GM12873 (cell line): ENCODE results near the gene CD2BP2.

Experiments
- TF ChIP-seq, protein P1 (sequence below): IDR thresholded peaks from 2 replicates; pipeline ENCODE4 v1.5.1; 2012; ENCODE audit warnings: low read depth, mild to moderate bottlenecking, moderate library complexity, low read length, control low read depth; ENCODE audit not compliant: insufficient read depth; ENCODE audit errors: missing control alignments

The CD2BP2 gene

DNA sequence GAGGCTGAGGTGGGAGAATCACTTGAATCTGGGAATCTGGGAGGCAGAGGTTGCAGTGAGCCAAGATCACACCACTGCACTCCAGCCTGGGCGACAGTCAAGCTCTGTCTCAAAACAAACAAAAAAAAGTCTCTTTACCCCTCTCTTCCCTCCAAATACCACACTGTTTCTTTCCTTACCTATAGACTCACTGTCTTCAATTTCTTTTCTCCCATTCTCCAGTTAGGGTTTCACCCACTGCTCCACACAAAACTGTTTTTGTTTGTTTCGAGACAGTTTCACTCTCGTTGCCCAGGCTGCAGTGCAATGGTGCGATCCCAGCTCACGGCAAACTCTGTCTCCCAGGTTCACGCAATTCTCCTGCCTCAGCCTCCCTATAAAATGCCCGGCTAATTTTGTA, 6.1 kb upstream of the CD2BP2 start:
- TF ChIP-seq, protein P1, sequence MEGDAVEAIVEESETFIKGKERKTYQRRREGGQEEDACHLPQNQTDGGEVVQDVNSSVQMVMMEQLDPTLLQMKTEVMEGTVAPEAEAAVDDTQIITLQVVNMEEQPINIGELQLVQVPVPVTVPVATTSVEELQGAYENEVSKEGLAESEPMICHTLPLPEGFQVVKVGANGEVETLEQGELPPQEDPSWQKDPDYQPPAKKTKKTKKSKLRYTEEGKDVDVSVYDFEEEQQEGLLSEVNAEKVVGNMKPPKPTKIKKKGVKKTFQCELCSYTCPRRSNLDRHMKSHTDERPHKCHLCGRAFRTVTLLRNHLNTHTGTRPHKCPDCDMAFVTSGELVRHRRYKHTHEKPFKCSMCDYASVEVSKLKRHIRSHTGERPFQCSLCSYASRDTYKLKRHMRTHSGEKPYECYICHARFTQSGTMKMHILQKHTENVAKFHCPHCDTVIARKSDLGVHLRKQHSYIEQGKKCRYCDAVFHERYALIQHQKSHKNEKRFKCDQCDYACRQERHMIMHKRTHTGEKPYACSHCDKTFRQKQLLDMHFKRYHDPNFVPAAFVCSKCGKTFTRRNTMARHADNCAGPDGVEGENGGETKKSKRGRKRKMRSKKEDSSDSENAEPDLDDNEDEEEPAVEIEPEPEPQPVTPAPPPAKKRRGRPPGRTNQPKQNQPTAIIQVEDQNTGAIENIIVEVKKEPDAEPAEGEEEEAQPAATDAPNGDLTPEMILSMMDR = no peak

DNA sequence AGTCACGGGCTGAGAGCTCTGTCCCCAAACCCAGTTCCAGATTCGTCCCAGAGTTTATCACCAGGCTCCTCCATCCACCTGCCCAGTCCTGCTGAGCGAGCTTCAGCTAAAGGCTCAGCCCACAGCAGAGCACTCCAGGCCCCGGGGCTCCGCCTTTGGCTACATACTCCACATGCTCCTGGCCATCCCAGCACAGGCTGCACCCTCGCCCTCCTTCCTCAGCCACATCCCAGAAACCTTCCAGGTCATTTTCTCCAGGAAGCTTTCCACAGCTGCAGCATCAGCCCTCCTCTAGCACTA, 4.7 kb upstream of the CD2BP2 start:
- TF ChIP-seq, protein P1 = no peak

DNA sequence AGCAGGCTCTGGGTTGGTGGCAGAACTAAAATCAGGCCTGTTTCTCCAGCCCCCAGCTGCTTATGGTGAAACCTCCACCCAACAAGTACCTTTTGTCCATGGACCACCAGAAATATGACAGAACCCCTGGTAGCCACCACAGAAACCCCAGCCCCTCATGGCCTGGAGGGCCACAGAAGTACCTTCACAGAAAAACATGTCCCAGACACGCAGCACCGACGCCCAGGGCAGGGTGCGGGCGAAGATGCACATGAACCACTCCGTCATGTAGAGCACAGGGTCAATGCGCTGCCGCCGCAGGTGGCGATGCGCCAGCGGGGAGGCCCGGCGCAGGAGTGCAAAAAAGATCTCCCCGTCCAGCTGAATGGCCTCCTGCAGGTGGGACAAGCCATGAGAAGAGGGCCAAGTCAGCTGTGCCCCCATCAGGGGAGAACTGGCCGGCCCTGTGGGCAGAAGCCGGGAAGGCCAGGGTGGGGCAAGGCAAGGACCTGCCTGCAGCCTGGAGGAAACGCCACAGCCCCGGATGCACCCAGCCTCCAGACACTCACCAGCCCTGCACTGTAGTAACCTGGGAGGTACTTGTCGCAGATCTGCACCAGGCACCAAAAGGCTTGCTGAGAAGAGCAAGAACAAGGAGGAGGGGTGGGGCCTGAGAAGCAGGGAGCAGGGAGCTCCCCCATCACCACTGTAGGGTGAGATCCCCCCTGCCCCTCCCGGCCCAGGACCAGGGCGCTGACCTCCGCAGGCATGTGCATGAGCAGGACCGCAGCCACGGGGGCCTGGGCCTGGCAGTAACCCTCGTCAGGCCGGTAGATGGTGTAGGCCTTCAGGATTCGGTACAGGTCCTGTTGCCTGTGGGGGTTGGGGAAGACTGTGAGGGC, 4.1 kb upstream of the CD2BP2 start:
- TF ChIP-seq, protein P1 = no peak

DNA sequence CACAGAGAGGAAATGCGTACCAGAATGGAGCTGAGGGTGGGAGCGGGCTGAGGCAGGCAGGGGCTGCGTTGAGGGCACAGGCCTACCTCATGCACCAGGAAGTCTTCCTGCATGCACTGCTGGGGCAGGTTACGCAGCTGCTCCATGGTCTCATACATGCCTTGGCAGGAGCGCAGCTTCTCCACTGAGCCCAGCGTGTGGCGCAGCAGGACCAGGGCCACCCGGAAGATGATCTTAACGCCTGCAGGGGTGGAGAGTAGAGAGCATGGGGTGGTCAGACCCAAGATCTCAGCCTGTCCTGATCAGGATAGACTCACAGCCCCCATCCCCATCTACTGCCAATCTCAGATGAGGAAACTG, 3.4 kb upstream of the CD2BP2 start:
- TF ChIP-seq, protein P1 = no peak

DNA sequence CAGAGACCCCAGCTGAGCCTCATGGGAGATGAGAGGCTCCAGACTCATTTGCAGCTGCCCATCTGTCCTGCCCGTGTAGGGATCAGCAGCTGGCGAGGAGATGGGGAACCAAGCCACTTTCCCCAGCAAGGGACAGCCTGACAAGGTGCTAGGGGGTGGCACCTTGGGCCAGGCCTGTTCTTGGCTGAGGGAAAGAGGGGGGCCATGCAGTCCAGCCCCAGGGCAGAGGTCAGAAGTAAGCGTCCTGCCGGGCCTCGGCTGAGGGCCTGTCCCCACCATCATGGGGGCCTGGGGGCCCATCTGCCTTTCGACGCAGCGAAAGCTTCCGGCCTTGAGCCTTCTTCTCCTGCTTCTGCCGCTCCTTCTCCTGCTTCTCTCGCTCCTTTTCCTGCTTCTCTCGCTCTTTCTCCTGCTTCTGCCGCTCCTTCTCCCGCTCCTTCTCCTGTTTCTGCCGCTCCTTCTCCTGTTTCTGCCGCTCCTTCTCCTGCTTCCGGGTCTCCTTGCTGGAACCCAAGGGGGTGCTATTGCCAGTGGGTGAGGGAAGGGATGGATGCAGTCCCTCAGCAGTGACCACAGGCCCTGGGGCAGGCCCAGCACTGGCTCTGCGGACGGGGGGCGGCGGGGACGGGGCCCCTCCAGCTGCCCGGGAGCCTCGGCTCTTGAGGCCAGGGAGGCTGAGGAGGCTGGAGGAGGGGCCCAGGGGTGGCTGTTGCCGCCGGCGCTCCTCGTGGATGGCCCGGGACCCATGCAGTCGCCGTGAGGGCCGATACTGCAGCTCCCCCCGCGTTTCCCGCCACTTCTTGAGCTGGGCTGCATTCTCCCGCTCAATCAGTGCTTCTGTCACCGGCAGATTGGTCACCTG, 2.8 kb upstream of the CD2BP2 start:
- TF ChIP-seq, protein P1 = no peak

DNA sequence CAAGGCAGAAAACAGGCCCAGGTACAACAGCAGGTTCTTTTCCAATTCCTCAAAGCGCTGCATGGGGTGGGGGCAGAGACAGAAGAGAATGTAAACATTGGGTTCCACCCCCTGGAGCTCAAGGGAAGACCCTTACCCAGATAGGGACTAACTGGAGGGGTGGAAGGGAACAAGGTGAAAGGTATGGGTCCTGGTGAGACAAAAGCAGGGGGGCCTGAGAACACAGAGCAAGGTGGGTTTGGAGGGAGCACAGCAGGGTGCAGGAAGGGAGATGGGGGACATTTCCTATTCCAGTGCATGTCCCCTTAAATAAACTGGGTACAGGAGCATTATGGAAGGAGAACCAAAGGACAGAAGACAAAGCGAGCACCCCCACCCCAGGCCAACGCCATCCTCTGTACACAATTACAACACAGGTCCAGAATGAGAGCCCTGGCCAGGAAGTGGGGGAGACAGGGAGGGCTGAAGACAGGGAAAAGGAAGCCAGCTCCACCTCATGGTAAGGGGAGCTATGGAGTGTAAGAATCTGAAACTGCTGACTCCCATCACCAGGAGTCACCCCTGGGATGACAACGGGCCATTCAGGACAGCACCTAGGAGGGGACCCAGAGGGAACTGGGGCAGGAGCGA, 2.1 kb upstream of the CD2BP2 start:
- TF ChIP-seq, protein P1 = no peak

DNA sequence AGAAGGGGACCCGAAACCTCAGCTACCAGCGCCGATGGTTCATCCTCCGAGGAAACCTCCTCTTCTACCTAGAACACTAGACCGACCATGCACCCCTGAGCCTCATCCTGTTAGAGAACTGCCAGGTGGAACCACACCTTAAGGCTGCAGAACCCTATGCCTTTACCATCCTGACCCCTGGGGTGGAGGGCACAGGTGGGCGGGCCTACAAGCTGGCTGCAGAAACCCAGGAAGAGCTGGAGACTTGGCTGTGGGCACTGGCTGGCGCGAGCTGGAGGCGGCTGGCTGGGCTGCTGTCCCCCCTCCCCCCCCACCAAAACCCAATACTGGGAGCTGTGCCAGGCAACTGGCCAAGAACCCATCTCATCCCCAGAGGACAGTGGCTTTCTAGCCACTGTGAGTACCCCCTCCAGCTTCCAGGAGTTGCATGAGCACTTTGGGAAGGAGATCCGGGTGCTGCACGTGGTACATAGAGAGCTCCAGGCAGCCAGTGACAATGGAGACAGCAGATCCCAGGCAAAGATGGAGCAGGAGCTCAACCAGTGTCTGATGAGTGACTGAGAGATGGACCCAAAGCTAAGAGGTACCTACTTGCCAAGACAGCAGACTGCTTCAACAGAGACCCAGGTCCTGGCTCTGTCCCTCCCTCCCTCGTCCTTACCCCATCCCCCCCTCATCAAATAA, 1.4 kb upstream of the CD2BP2 start:
- TF ChIP-seq, protein P1 = no peak
